ENCODE results near the gene COG5. TPM values are rescaled to one million over a fixed set of nuclear protein-coding genes. Genes with fewer than 3 reads are reported as not detected.

Gene COG5
- total and polyA plus RNA-seq, 5 experiments from 2014 or later, result 24.3 to 64.6 (median 30.9) TPM

DNA sequence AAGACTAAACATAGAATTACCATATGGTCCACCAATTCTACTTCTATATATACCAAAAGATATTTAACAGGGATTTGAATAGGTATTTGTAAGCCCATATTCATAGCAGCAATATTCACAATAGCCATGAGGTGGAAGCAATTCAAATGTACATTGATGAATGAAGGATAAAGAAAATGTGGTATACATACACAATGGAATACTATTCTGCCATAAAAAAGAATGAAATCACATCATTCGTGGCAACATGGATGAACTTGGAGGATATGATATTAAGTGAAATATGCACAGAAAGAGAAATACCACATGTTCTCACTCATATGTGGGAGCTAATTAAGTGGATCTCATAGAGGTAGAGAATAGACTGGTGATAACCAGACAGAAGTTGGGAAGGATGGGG, 128.0 kb downstream of the COG5 start:
- POLR2A ChIA-PET, result no interaction called here
- H3K27me3 Mint-ChIP-seq, result no peaks in the 10 kb centered on the region
- H3K4me3 Mint-ChIP-seq, result no peak overlapping the region
- no peak for ATAC-seq
- H3K36me3 Mint-ChIP-seq, result peaks cover 14 to 27% (median 15%) of the 10 kb centered on the region in 3 donors
- DNase-seq, result no peak
- peaks cover 0 to 9% (median 2%) of the 10 kb centered on the region in 9 donors for H3K9me3 Mint-ChIP-seq
- H3K4me1 Mint-ChIP-seq, result peaks cover 0 to 6% (median 4%) of the 10 kb centered on the region in 4 donors
- no peak overlapping the region for H3K27ac Mint-ChIP-seq

DNA sequence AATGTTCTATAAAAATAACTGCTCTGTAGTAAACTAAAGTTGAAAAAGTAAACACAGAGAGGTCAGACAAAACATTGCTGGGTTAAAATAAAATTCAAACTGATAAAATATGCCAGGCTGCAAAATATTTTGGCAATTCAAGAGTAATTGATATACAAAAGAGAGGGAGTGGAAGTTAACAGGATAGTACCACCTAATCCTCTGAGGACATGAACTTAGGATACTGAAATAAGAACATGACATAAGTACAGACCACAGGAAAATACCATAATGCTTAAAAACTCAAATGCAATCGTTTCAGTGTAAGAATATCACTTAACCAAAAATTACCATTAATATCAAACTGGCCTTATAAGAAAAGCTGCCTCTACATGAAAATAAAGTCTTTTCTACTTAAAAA, 131.5 kb downstream of the COG5 start:
- H3K27me3 Mint-ChIP-seq, result no peaks in the 10 kb centered on the region
- no peak overlapping the region for H3K27ac Mint-ChIP-seq
- DNase-seq (no peak), ATAC-seq (no peak)
- H3K9me3 Mint-ChIP-seq, result peaks cover 0 to 9% (median 2%) of the 10 kb centered on the region in 9 donors
- peaks cover 17 to 39% (median 25%) of the 10 kb centered on the region in 3 donors for H3K36me3 Mint-ChIP-seq
- POLR2A ChIA-PET, result no interaction called here
- peaks cover 5 to 7% (median 6%) of the 10 kb centered on the region in 4 donors for H3K4me1 Mint-ChIP-seq
- no peak overlapping the region for H3K4me3 Mint-ChIP-seq

- Mint-ChIP-seq H3K27me3 (no peaks in the 10 kb centered on the region), H3K4me1 (peaks cover 5 to 7% (median 6%) of the 10 kb centered on the region in 4 donors), H3K27ac (no peak overlapping the region), H3K9me3 (peaks cover 0 to 3% (median 0%) of the 10 kb centered on the region in 9 donors), H3K4me3 (no peak overlapping the region), H3K36me3 (peaks cover 7 to 37% (median 23%) of the 10 kb centered on the region in 3 donors)
- ATAC-seq, result no peak
- POLR2A ChIA-PET, result no interaction called here
- DNase-seq, result no peak
Observed at GRCh38 chr7:107430057-107430456, 133.7 kb downstream of the COG5 start.

- peaks cover 0 to 3% (median 0%) of the 10 kb centered on the region in 9 donors for H3K9me3 Mint-ChIP-seq
- no peak overlapping the region for H3K4me3 Mint-ChIP-seq
- H3K27me3 Mint-ChIP-seq, result no peaks in the 10 kb centered on the region
- H3K36me3 Mint-ChIP-seq, result peaks cover 3 to 29% (median 23%) of the 10 kb centered on the region in 3 donors
- no peak for DNase-seq
- no peak for ATAC-seq
- H3K27ac Mint-ChIP-seq, result no peak overlapping the region
- POLR2A ChIA-PET, result no interaction called here
- peaks cover 5 to 7% (median 6%) of the 10 kb centered on the region in 4 donors for H3K4me1 Mint-ChIP-seq
Observed at GRCh38 chr7:107428642-107429041, 135.1 kb downstream of the COG5 start.

GRCh38 chr7:107427462-107427861, 136.3 kb downstream of the COG5 start:
- Mint-ChIP-seq H3K4me1 (peaks cover 5 to 7% (median 6%) of the 10 kb centered on the region in 4 donors), H3K4me3 (no peak overlapping the region), H3K27me3 (no peaks in the 10 kb centered on the region), H3K36me3 (peaks cover 3 to 25% (median 24%) of the 10 kb centered on the region in 3 donors), H3K9me3 (no peaks in the 10 kb centered on the region), H3K27ac (no peak overlapping the region)
- ATAC-seq (no peak), DNase-seq (no peak)
- POLR2A ChIA-PET, result no interaction called here

DNA sequence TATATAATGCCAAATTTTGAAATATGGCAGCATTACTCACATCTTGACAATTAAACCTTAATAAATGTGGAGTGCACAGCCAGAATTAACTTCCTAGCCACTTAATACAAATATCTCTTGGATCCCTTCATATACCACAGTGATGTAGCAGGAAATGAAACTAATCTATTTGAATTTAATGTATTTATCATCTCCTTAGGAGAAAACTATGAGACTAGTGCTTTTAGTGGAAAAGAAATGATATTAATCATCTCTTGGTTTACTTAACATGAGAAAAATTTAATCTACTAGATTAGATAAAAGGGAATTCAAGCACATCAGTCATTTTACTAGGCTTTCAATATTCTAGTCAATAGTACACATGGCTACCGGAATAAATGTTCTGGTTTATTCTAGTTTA, 149.5 kb downstream of the COG5 start:
- peaks cover 15 to 35% (median 17%) of the 10 kb centered on the region in 3 donors for H3K36me3 Mint-ChIP-seq
- no peak overlapping the region for H3K4me3 Mint-ChIP-seq
- H3K9me3 Mint-ChIP-seq, result no peaks in the 10 kb centered on the region
- H3K4me1 Mint-ChIP-seq, result peaks cover 0 to 9% (median 2%) of the 10 kb centered on the region in 4 donors
- no peak overlapping the region for H3K27ac Mint-ChIP-seq
- POLR2A ChIA-PET, result no interaction called here
- no peak for DNase-seq
- no peak for ATAC-seq
- H3K27me3 Mint-ChIP-seq, result no peaks in the 10 kb centered on the region

- Mint-ChIP-seq H3K4me3 (no peak overlapping the region), H3K4me1 (peaks cover 0 to 10% (median 3%) of the 10 kb centered on the region in 4 donors), H3K9me3 (no peaks in the 10 kb centered on the region), H3K27ac (no peak overlapping the region), H3K27me3 (no peaks in the 10 kb centered on the region), H3K36me3 (peaks cover 20 to 72% (median 45%) of the 10 kb centered on the region in 3 donors)
- no peak for DNase-seq
- no peak for ATAC-seq
- POLR2A ChIA-PET, result no interaction called here
Observed at GRCh38 chr7:107408349-107408748, 155.4 kb downstream of the COG5 start.

GRCh38 chr7:107405559-107405958, 158.2 kb downstream of the COG5 start:
- POLR2A ChIA-PET, result no interaction called here
- Mint-ChIP-seq H3K9me3 (no peaks in the 10 kb centered on the region), H3K4me1 (peaks cover 0 to 10% (median 2%) of the 10 kb centered on the region in 4 donors), H3K27me3 (no peaks in the 10 kb centered on the region), H3K4me3 (no peak overlapping the region), H3K36me3 (peaks cover 12 to 63% (median 40%) of the 10 kb centered on the region in 3 donors), H3K27ac (no peak overlapping the region)
- no peak for ATAC-seq
- no peak for DNase-seq

DNA sequence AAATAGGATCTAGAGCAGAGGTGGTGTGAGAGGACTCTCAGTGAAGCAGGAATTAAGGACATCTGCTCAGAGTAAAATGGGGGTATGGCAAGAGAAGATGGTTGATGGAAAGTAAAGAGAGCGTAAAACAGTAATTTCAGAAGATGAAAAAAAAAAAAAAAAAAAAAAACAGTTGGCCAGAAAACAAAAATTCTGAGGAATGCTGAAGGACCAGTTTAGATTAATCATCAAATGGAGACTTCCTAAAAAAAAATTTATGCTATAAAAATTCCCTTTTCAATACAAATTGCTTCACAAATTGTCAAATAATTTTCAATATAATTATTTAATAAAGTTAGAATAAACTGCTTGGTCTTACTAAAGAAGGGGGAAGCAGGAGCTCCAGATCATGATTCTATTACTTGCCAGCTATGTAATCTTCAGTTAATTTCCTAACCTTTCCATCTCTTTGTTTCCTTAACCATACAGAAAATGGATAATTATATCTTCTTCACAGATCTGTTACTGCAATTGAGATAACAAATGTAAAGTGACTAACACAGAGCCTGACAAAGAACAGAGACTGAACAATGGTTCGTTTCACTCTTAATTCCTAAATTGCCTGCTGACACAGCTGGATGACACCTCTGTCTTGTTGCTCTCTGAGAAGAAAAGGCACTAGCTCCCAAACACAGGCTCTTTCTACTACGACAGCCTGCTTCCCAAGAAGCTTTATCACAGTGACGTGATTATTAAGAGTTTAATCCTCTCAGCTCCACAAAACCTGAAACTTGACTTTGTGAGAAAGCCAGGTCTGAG, 158.8 kb downstream of the COG5 start:
- DNase-seq (no peak), ATAC-seq (no peak)
- H3K4me3 Mint-ChIP-seq, result no peak overlapping the region
- no peaks in the 10 kb centered on the region for H3K27me3 Mint-ChIP-seq
- H3K36me3 Mint-ChIP-seq, result peaks cover 14 to 59% (median 37%) of the 10 kb centered on the region in 3 donors
- no peak overlapping the region for H3K27ac Mint-ChIP-seq
- POLR2A ChIA-PET, result no interaction called here
- peaks cover 0 to 8% (median 2%) of the 10 kb centered on the region in 4 donors for H3K4me1 Mint-ChIP-seq
- no peaks in the 10 kb centered on the region for H3K9me3 Mint-ChIP-seq

DNA sequence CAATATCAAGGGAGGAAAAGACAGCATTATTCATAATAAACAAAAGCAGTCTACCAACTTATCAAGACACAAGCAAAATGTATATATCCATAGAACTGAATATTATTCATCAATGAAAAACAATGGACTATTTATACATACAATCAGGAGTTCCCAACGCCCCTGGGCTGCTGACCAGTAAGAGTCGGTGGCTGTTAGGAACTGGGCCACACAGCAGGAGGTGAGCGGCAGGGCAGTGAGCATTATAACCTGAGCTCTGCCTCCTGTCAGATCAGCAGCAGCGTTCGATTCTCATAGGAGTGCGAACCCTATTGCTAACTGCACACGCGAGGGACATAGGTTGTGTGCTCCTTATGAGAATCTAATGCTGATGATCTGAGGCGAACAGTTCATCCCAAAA, 165.6 kb downstream of the COG5 start:
- POLR2A ChIA-PET, result no interaction called here
- DNase-seq, result no peak
- H3K36me3 Mint-ChIP-seq, result peaks cover 10 to 43% (median 24%) of the 10 kb centered on the region in 3 donors
- no peak overlapping the region for H3K27ac Mint-ChIP-seq
- no peaks in the 10 kb centered on the region for H3K9me3 Mint-ChIP-seq
- no peak overlapping the region for H3K4me3 Mint-ChIP-seq
- H3K4me1 Mint-ChIP-seq, result no peaks in the 10 kb centered on the region
- H3K27me3 Mint-ChIP-seq, result no peaks in the 10 kb centered on the region
- no peak for ATAC-seq

DNA sequence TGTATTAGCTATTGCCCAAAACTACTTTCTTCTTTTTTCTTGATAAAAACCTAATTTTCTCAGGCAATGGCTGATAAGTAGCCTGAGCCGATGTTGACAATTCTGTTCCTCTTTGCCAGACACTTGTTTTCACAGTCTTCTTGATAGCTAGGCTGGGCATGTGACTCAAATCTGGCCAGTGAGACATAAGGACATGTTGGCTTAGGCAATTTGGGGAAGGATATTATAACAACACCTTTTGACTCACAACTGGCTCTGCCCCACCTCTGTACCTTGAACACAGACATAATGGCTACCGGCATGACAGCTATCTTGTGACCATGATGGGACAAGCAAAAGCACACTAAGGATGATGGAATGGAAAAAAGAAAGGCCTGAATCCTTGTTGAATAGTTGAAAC, 166.7 kb downstream of the COG5 start:
- H3K36me3 Mint-ChIP-seq, result peaks cover 10 to 45% (median 18%) of the 10 kb centered on the region in 3 donors
- POLR2A ChIA-PET, result no interaction called here
- ATAC-seq (no peak), DNase-seq (no peak)
- H3K9me3 Mint-ChIP-seq, result no peaks in the 10 kb centered on the region
- no peaks in the 10 kb centered on the region for H3K4me1 Mint-ChIP-seq
- H3K27ac Mint-ChIP-seq, result no peak overlapping the region
- no peak overlapping the region for H3K4me3 Mint-ChIP-seq
- no peaks in the 10 kb centered on the region for H3K27me3 Mint-ChIP-seq

- DNase-seq (no peak), ATAC-seq (no peak)
- H3K4me3 Mint-ChIP-seq, result no peak overlapping the region
- no peaks in the 10 kb centered on the region for H3K27me3 Mint-ChIP-seq
- H3K36me3 Mint-ChIP-seq, result peaks cover 10 to 46% (median 18%) of the 10 kb centered on the region in 3 donors
- no peak overlapping the region for H3K27ac Mint-ChIP-seq
- H3K4me1 Mint-ChIP-seq, result no peaks in the 10 kb centered on the region
- POLR2A ChIA-PET, result no interaction called here
- no peaks in the 10 kb centered on the region for H3K9me3 Mint-ChIP-seq
Observed at GRCh38 chr7:107396081-107396480, 167.6 kb downstream of the COG5 start.

GRCh38 chr7:107394831-107395230, 168.9 kb downstream of the COG5 start:
- Mint-ChIP-seq H3K27me3 (no peaks in the 10 kb centered on the region), H3K9me3 (no peaks in the 10 kb centered on the region), H3K4me1 (no peaks in the 10 kb centered on the region), H3K36me3 (peaks cover 5 to 46% (median 18%) of the 10 kb centered on the region in 3 donors), H3K4me3 (no peak overlapping the region), H3K27ac (no peak overlapping the region)
- POLR2A ChIA-PET, result interaction anchor here (0.6 kb wide), 1 partner anchor 230 kb away, joined by 4 read pairs; no protein-coding TSS in a partner anchor
- ATAC-seq (no peak), DNase-seq (no peak)
